ENCODE results near the gene PRSS56. TPM values are rescaled to one million over a fixed set of nuclear protein-coding genes. Genes with fewer than 3 reads are reported as not detected.

The PRSS56 gene
- polyA plus RNA-seq, 3 donors = not detected

GRCh38 chr2:232502511-232502910 lies 17.7 kb upstream of the PRSS56 start:
- DNase-seq = no peak
- Histone ChIP-seq H3K27me3 (ENCODE audit: control insufficient read depth in 2 of 2, insufficient read depth in 2 of 2, low read length in 2 of 2) (peaks cover 15 to 40% of the 10 kb centered on the region in 2 donors), H3K79me2 (ENCODE audit: insufficient read depth, low read length) (no peaks in the 10 kb centered on the region), H4K20me1 (ENCODE audit: insufficient read depth, low read length) (no peaks in the 10 kb centered on the region), H3K27ac (ENCODE audit: low read depth in 1 of 2, low read length in 2 of 2) (no peak overlapping the region), H3K9ac (ENCODE audit: insufficient read depth, low read length, poor library complexity, severe bottlenecking) (no peak overlapping the region), H3K36me3 (replicated peaks in 1 of 2; ENCODE audit: control insufficient read depth in 1 of 2, insufficient read depth in 2 of 2, low read length in 2 of 2) (no peaks in the 10 kb centered on the region), H3K9me3 (replicated peaks in 1 of 2; ENCODE audit: control insufficient read depth in 1 of 2, insufficient read depth in 1 of 2, low read length in 2 of 2) (peaks cover 0 to 11% of the 10 kb centered on the region in 2 donors), H3K4me1 (ENCODE audit: control insufficient read depth in 1 of 2, insufficient read depth in 2 of 2, low read length in 2 of 2) (no peaks in the 10 kb centered on the region), H3K4me2 (replicated peaks; ENCODE audit: extremely low read depth, low read length, poor library complexity, severe bottlenecking) (no peak overlapping the region), H3K4me3 (replicated peaks in 1 of 3; ENCODE audit: low read depth in 2 of 3, low read length in 3 of 3) (no peak overlapping the region), H2AFZ (ENCODE audit: insufficient read depth, low read depth, low read length, poor library complexity, severe bottlenecking) (no peak overlapping the region)
- TF ChIP-seq CTCF (IDR thresholded peaks at IDR 0.05) = no peak
- peaks cover 46 to 74% (median 59%) of the 10 kb centered on the region in 3 donors for H3K27me3 Mint-ChIP-seq (ENCODE audit: low read depth in 3 of 3)
- no peak overlapping the region for H3K27ac Mint-ChIP-seq
- peaks cover 2% of the 10 kb centered on the region for H3K4me1 Mint-ChIP-seq
- H3K4me3 Mint-ChIP-seq = peak overlapping the region in 1 of 2 donors; percentile 68
- H3K36me3 Mint-ChIP-seq = no peaks in the 10 kb centered on the region
- H3K9me3 Mint-ChIP-seq = peaks cover 0 to 6% (median 0%) of the 10 kb centered on the region in 7 donors
- intact Hi-C loops (cut with micrococcal nuclease) = no loop called here
- 16% methylated on average over 12 of the region's 21 CpGs for WGBS (ENCODE audit: insufficient coverage)

- H3K4me3 Mint-ChIP-seq = peak overlapping the region in 1 of 2 donors; percentile 69
Observed at GRCh38 chr2:232502911-232503808, 17.0 kb upstream of the PRSS56 start.

More at GRCh38 chr2:232502911-232503808, 17.0 kb upstream of the PRSS56 start:
- Mint-ChIP-seq H3K27ac (no peak overlapping the region), H3K27me3 (ENCODE audit: low read depth in 3 of 3) (peaks cover 46 to 75% (median 59%) of the 10 kb centered on the region in 3 donors), H3K9me3 (peaks cover 0 to 6% (median 0%) of the 10 kb centered on the region in 7 donors), H3K36me3 (no peaks in the 10 kb centered on the region), H3K4me1 (peaks cover 2% of the 10 kb centered on the region)
- Histone ChIP-seq H3K79me2 (ENCODE audit: insufficient read depth, low read length) (no peaks in the 10 kb centered on the region), H4K20me1 (ENCODE audit: insufficient read depth, low read length) (no peaks in the 10 kb centered on the region), H3K36me3 (replicated peaks in 1 of 2; ENCODE audit: control insufficient read depth in 1 of 2, insufficient read depth in 2 of 2, low read length in 2 of 2) (no peaks in the 10 kb centered on the region), H3K9ac (ENCODE audit: insufficient read depth, low read length, poor library complexity, severe bottlenecking) (no peak overlapping the region), H3K4me1 (ENCODE audit: control insufficient read depth in 1 of 2, insufficient read depth in 2 of 2, low read length in 2 of 2) (no peaks in the 10 kb centered on the region), H3K4me3 (replicated peaks in 1 of 3; ENCODE audit: low read depth in 2 of 3, low read length in 3 of 3) (peak overlapping the region in 1 of 3 experiments; percentile 38), H2AFZ (ENCODE audit: insufficient read depth, low read depth, low read length, poor library complexity, severe bottlenecking) (peak overlapping the region; percentile 29), H3K9me3 (replicated peaks in 1 of 2; ENCODE audit: control insufficient read depth in 1 of 2, insufficient read depth in 1 of 2, low read length in 2 of 2) (peaks cover 0 to 11% of the 10 kb centered on the region in 2 donors), H3K4me2 (replicated peaks; ENCODE audit: extremely low read depth, low read length, poor library complexity, severe bottlenecking) (peak overlapping the region; percentile 44), H3K27me3 (ENCODE audit: control insufficient read depth in 2 of 2, insufficient read depth in 2 of 2, low read length in 2 of 2) (peaks cover 15 to 40% of the 10 kb centered on the region in 2 donors), H3K27ac (ENCODE audit: low read depth in 1 of 2, low read length in 2 of 2) (no peak overlapping the region)
- under 1% methylated on average over 56 of the region's 75 CpGs for WGBS (ENCODE audit: insufficient coverage)
- no peak for DNase-seq
- intact Hi-C loops (cut with micrococcal nuclease) = no loop called here
- TF ChIP-seq CTCF (IDR thresholded peaks at IDR 0.05) = no peak

Measured in CD14-positive monocyte (primary cell).